Neutrophil (primary cell): ENCODE measurements around the gene PFKFB3.
"Not testable (repeated sequence)": the region's sequence is repeated elsewhere in the genome, so short reads cannot be mapped to it uniquely, and the experiment has no call there.

Source experiments
- H3K27ac ChIP-seq: fragments of 200-600 bp; sonication (generic); 2 replicates; pipeline ENCODE4 v1.5.1; 2016; ENCODE audit warnings: mild to moderate bottlenecking, moderate library complexity
- H3K27me3 ChIP-seq: fragments of 200-600 bp; sonication (generic); 2 replicates; pipeline ENCODE4 v1.6.0; 2016; ENCODE audit warnings: mild to moderate bottlenecking
- H3K36me3 ChIP-seq: fragments of 200-600 bp; sonication (generic); 2 replicates; pipeline ENCODE4 v1.5.1; 2017
- H3K4me1 ChIP-seq, 2 experiments: fragments of 200-600 bp in 1 of 2; sonication (generic) in 1 of 2; 1 replicate in 1 of 2; 2 replicates in 1 of 2; pipeline versions ENCODE4 v1.5.1 to v1.6.1; 2013 to 2016; ENCODE audit warnings: low read depth in 1 of 2, low read length in 1 of 2, mild to moderate bottlenecking in 1 of 2, moderate library complexity in 1 of 2; ENCODE audit not compliant: control insufficient read depth in 1 of 2, insufficient read depth in 1 of 2
- H3K4me3 ChIP-seq, 2 experiments: fragments of 200-600 bp in 1 of 2; sonication (generic) in 1 of 2; 1 replicate in 1 of 2; 2 replicates in 1 of 2; pipeline ENCODE4 v1.5.1; 2013 to 2016; ENCODE audit warnings: low read depth in 1 of 2, low read length in 1 of 2, mild to moderate bottlenecking in 1 of 2, moderate library complexity in 1 of 2
- H3K9me3 ChIP-seq: fragments of 200-600 bp; sonication (generic); 2 replicates; pipeline ENCODE4 v1.5.1; 2016
- TF ChIP-seq, protein P1 (sequence below): fragments of 200-600 bp; sonication (generic); IDR thresholded peaks from 2 replicates; pipeline ENCODE4 v1.5.1; 2016; ENCODE audit warnings: antibody characterized with exemption

PFKFB3 gene

DNA sequence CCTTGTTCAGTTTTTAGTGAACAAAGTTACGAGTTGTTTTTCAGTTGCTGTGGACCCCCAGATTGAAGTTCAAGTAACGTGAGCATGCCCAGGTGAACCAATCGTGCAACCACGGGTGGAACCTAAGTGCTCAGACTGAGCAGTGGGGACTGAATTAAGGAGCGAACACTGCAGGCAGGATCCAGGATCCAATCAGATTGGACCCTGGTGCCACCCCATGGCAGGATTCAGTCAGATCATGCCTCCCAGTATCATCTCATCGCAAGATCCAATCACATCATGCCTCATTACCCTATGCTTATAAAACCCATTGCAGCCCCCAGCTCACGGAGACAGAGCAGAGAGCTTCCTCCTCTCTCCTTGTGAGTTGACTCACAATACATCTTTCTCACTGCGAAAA is 80.9 kb downstream of the PFKFB3 start:
- Histone ChIP-seq H3K4me3 (no peak overlapping the region), H3K4me1 (peaks cover 9 to 12% of the 10 kb centered on the region in 2 experiments), H3K36me3 (peaks cover 6% of the 10 kb centered on the region), H3K9me3 (no peaks in the 10 kb centered on the region), H3K27me3 (no peaks in the 10 kb centered on the region), H3K27ac (no peak overlapping the region)
- TF ChIP-seq, protein P1, sequence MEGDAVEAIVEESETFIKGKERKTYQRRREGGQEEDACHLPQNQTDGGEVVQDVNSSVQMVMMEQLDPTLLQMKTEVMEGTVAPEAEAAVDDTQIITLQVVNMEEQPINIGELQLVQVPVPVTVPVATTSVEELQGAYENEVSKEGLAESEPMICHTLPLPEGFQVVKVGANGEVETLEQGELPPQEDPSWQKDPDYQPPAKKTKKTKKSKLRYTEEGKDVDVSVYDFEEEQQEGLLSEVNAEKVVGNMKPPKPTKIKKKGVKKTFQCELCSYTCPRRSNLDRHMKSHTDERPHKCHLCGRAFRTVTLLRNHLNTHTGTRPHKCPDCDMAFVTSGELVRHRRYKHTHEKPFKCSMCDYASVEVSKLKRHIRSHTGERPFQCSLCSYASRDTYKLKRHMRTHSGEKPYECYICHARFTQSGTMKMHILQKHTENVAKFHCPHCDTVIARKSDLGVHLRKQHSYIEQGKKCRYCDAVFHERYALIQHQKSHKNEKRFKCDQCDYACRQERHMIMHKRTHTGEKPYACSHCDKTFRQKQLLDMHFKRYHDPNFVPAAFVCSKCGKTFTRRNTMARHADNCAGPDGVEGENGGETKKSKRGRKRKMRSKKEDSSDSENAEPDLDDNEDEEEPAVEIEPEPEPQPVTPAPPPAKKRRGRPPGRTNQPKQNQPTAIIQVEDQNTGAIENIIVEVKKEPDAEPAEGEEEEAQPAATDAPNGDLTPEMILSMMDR, result no peak

DNA sequence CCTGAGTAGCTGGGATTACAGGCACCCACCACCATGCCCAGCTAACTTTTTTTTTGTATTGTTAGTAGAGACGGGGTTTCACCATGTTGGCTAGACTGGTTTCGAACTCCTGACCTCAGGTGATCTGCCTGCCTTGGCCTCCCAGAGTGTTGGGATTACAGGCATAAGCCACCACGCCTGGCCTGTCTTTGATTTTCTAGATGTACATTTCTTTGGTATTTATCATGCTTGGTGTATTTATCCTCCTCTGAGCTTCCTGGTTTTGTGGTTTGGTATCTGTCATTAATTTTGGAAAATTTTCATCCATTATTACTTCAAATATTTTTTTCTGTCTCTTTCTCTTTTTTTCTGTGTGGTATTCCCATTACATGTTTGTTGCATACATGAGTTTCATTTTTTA is 87.9 kb downstream of the PFKFB3 start:
- H3K27ac ChIP-seq, H3K4me3 ChIP-seq, H3K36me3 ChIP-seq: not testable (repeated sequence)

DNA sequence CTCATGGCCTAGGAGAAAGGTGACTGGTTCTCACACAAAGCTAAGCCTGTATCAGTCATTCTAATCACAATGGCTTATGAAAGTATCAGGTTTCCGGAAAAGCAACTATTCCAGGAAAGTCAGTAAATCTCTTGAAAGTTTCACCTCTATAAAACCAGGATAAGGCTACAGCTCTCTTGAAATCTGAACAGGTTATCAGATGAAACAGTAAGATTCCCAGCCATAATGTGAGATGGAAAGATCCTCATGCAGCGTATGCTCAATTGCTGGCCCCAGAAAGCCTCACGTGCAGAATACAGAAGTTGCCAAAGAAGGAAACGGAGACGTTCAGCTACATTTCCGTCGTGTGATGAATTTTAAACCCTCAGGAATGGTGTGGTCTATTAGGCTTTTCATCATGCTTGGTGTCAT is 90.0 kb downstream of the PFKFB3 start:
- Histone ChIP-seq H3K4me3 (no peak overlapping the region), H3K27me3 (no peaks in the 10 kb centered on the region), H3K36me3 (no peaks in the 10 kb centered on the region), H3K4me1 (peaks cover 19 to 29% of the 10 kb centered on the region in 2 experiments), H3K9me3 (no peaks in the 10 kb centered on the region), H3K27ac (peak overlapping the region; percentile 75)
- TF ChIP-seq, protein P1, result no peak

More for the DNA sequence above, 87.9 kb downstream of the PFKFB3 start:
- H3K9me3 ChIP-seq, H3K27me3 ChIP-seq: not testable (repeated sequence)
- H3K4me1 ChIP-seq, result peaks cover 11 to 22% of the 10 kb centered on the region in 2 experiments

DNA sequence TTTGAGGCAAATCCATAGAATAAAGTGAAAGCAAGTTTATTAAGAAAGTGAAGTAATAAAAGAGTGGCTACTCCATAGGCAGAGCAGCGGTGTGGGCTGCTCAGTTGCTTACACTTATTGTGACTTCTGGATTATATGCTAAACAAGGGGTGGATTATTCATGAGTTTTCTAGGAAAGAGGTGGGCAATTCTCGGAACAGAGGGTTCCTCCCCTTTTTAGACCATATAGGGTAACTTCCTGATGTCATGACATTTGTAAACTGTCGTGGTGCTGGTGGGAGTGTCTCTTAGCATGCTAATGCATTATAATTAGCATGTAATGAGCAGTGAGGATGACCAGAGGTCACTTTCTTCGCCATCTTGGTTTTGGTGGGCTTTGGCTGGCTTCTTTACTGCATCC is 93.7 kb downstream of the PFKFB3 start:
- H3K27ac ChIP-seq, H3K4me3 ChIP-seq, H3K27me3 ChIP-seq, H3K36me3 ChIP-seq, H3K9me3 ChIP-seq: not testable (repeated sequence)
- H3K4me1 ChIP-seq, result peaks cover 48 to 50% of the 10 kb centered on the region in 2 experiments

DNA sequence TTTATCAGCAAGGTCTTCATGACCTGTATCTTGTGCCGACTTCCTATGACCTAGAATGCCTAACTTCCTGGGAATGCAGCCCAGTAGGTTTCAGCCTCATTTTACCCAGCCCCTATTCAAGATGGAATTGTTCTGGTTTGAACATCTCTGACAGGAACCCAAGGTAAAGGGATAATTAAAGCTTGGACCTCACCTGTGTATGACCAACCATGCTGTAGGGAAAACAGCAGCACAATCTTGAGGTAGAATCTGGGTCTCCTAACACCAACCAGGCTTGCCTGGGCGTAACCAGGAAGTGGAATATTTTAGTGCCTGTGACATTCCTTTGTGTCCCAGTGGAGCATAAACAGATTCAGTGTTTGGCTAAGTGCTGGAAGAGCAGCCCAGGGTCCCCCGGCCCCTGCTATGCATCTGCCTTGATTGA is 94.1 kb downstream of the PFKFB3 start:
- no peak overlapping the region for H3K4me3 ChIP-seq
- H3K4me1 ChIP-seq, result peaks cover 46 to 48% of the 10 kb centered on the region in 2 experiments
- no peaks in the 10 kb centered on the region for H3K27me3 ChIP-seq
- H3K36me3 ChIP-seq, result no peaks in the 10 kb centered on the region
- no peaks in the 10 kb centered on the region for H3K9me3 ChIP-seq
- TF ChIP-seq, protein P1, result no peak
- peak overlapping the region; percentile 87 for H3K27ac ChIP-seq

DNA sequence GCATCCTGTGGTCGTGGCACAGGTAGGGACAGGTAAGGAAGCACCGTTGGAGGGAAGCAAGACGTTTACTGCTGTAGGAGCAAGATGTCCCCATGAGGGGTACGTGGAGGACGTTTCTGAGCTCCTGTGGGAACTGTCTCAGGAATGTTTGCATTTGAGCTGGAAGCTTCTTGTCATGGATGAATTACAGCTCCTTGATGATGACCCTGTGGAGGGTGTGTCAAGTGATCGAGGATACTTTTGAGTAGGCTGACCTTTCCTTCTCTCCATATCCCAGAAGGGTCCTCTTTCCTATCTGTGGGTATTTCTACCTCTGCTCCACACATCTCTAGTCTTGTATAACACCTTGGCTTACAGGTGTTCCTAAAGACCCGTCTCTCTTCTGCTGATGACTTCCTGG is 94.8 kb downstream of the PFKFB3 start:
- Histone ChIP-seq H3K4me3 (no peak overlapping the region), H3K9me3 (no peaks in the 10 kb centered on the region), H3K27ac (peak overlapping the region; percentile 87), H3K4me1 (peaks cover 42 to 47% of the 10 kb centered on the region in 2 experiments), H3K36me3 (no peaks in the 10 kb centered on the region), H3K27me3 (no peaks in the 10 kb centered on the region)
- TF ChIP-seq, protein P1, result no peak

DNA sequence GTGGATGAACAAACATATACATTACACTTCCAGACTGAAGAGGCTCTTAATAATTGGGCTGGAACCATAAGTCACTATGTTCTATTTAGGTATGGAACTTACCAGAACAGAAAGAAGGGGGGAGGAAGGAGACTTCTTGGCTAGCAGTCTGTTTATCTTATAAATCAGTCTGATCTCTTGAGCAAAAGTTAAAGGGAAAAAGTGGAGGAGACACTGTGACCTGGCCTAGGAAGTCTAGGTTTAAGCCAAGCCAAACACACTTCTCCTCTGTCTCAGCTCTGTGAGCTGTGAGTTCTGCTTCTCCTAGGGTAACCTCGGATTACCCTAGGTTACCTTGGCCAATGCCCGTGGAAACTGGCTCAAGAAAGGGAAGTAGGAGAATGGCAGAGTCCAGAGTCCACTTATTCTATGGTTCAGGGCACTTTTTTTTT is 95.2 kb downstream of the PFKFB3 start:
- peaks cover 37 to 43% of the 10 kb centered on the region in 2 experiments for H3K4me1 ChIP-seq

More for the DNA sequence above, 95.2 kb downstream of the PFKFB3 start:
- TF ChIP-seq, protein P1, result no peak
- no peaks in the 10 kb centered on the region for H3K9me3 ChIP-seq
- H3K27ac ChIP-seq, result peak overlapping the region; percentile 87
- H3K27me3 ChIP-seq, result no peaks in the 10 kb centered on the region
- H3K36me3 ChIP-seq, result no peaks in the 10 kb centered on the region
- H3K4me3 ChIP-seq, result no peak overlapping the region
